ENCODE data around the gene CBX2. TPM values are rescaled to one million over a fixed set of nuclear protein-coding genes. Genes with fewer than 3 reads are reported as not detected.
A peak's percentile ranks its signal among the peaks of the same experiment; 100 is the strongest.

Gene CBX2
- total RNA-seq, 1 experiment from 2014 or later = 18.0 TPM

DNA sequence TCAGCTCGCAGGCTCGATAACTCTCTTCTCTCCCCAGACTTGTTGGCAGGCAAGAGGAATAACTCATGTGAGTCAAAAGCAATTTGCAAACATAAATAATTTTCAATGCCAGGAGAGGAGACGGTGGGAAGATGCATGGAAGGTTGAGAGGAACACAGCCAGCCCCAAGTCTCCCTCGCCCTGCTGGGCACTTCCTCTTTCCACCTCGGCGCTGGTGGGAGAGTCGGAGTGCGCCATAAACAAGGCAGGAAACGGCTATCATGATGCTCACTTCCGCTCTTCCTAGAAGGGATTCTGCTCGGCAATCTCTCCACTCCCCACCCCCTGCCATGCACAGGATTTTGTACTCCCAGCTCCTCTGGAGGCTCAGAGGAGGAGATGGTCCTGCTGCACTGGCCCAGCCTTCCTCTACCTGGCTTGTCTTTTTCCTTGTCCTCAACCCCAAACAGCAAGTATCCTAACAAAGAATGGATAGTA, 48.3 kb downstream of the CBX2 start:
- in situ Hi-C loops (cut with HindIII; ENCODE audit: low pct_unique_long_range_greater_than_20kb, low sequenced_read_pairs) = no loop called here
- DNase-seq (ENCODE audit: low read depth, low spot score) = no peak

DNA sequence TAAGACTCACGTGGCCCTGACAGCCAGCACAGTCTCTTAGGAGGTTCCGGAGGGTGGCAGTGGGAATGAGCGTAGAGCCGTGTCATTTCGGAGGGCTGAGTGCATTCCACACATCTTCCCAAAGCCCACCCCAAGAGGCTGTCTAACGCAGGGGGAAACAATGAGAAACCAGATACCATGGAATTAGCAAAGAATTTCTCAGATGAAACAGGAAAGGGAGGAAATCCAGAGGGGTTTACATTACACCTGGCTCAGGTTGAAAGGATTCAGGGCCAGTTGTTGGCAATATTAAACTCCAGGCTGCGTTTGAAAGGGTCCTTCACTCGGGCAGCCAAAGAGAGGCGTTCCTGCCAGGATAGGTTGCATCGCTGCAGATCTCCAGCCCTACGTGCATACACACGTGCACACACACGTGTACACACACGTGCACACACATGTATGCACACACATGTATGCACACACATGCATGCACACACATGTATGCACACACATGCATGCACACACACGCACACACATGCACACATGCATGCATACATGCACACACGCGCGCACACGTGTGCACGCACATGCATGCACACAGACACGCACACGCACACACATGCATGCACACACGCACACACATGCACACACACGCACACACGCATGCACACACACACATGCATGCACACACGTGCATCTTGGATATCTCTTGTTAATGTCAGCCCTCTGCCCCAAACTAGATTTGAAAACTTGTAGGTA, 49.1 kb downstream of the CBX2 start:
- in situ Hi-C loops (cut with HindIII; ENCODE audit: low pct_unique_long_range_greater_than_20kb, low sequenced_read_pairs) = no loop called here
- DNase-seq (ENCODE audit: low read depth, low spot score) = no peak

DNA sequence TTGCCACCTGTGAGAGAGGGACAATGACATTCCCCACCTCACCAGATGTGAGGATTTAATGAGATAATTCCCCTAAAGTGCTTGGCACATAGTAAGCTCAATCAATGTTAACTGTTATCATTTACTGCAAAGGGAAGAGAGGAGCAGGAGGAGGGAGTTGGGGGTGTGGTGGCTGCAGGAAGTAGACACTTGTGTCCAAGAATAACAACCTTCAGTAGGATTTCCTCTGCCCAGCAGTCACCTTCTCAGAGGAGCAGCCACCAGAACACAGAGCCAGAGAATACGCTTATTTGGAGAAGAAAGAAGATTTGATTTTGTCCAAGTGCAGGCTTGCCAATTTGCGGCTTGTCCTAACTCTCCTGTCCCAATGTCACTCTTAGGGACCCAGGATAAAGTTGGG, 51.1 kb downstream of the CBX2 start:
- in situ Hi-C loops (cut with HindIII; ENCODE audit: low pct_unique_long_range_greater_than_20kb, low sequenced_read_pairs) = no loop called here
- no peak for DNase-seq (ENCODE audit: low read depth, low spot score)

DNA sequence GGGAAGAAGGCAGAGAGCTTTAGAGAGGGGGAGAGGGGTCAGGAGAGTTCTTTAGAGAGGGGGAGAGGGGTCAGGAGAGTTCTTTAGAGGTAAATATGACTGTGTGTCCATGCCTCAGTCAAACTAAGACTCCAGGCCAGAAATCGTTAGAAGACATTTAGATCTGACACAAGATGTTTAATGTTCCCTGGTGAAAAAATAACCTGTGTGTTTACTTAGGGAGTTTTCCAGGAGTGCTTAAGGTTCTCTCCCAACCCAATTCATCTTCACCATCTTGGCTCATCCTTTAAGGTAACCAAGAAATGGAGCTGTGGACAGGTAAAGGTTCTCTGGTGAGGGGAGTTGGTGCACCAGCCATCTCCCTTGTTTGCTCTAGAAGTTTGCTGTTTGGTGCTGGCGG, 51.5 kb downstream of the CBX2 start:
- in situ Hi-C loops (cut with HindIII; ENCODE audit: low pct_unique_long_range_greater_than_20kb, low sequenced_read_pairs) = no loop called here
- no peak for DNase-seq (ENCODE audit: low read depth, low spot score)

DNA sequence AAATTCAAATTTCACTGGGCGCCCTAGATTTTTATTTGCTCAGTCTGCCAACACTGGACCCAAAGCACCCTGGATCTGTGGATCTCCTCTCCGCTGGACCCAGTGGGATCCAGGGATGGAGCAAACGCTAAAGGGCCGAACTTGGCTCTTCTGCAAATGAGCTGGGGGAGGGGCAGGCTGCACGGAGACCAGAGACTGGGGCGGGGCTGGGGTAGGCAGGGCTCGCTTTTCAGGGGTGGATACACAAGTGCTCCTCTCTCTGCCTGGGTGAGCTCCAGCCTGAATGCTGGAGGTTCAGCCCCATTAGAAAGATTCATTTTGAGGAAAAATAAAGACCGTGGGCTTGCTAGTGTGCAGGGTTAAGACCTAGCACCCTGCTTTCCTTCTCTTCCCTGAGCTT, 52.4 kb downstream of the CBX2 start:
- in situ Hi-C loops (cut with HindIII; ENCODE audit: low pct_unique_long_range_greater_than_20kb, low sequenced_read_pairs) = no loop called here
- DNase-seq (ENCODE audit: low read depth, low spot score) = no peak

DNA sequence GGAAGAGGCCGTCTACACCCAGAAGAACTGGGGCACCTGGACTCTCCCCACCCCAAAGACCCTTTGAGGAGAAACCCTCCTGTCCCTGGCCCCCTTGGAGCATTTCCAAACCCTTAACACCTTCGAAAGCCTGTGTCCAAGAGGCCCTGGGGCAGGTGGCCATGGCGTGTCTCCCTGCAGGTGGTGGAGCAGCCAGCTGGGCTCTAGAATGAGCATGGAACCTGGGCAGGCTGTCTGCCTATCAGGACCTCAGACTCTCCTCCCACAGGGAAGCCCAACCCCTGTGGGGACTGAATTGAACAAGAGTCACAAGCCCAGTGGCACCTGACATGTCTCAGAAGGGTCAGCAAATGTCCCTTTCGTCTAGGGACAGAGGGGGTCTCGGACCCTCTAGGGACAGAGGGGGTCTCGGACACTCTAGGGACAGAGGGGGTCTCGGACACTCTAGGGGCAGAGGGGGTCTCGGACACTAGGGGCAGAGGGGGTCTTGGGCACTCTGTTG, 52.9 kb downstream of the CBX2 start:
- in situ Hi-C loops (cut with HindIII; ENCODE audit: low pct_unique_long_range_greater_than_20kb, low sequenced_read_pairs) = no loop called here
- no peak for DNase-seq (ENCODE audit: low read depth, low spot score)

DNA sequence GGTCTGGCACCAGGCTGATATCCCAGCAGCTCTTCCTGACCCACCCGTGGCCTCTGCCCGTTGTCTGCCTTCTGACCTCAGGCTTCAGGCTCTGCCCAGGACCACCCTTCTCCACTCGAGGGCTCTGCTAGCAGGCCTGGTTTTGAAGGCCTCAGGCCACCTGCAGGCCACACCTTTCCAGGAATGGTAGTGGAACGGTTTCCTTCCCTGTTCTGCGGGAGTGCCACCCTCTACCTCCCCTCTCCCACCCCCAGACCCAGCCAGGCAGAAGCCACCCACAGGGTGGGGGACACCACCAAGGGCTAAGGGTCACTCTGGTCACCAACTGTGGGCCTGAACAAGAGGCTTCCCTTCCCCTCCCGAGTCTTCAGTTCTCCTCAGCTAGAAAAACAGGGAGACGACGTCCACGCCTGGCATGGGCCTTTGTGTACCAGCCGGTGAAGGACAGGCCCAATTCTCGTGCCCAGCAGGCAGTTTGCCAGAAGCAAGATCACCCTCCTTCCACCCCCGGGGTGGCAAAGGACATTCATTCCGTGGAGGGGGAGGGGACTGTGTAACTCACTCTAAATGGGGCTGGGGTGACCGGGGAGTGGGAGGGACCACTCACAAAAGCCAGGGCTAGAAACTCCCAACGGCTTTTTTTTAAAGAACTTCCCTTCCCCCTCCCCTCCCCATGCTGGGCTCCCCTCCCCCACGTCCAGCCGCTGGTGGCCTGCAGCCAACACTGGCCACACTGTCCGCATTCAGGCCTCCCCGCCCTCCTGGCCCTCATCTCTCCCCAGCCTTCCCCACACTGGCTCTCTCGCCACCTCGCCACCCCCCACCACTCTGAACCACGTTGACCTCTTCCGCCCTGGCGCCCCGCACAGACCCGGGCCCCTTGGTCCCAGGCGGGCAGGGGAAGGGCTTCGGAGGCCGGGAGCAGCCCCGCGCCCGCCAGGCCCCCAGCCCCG, 53.6 kb downstream of the CBX2 start:
- peak; percentile 58 for DNase-seq (ENCODE audit: low read depth, low spot score)
- in situ Hi-C loops (cut with HindIII; ENCODE audit: low pct_unique_long_range_greater_than_20kb, low sequenced_read_pairs) = no loop called here

DNA sequence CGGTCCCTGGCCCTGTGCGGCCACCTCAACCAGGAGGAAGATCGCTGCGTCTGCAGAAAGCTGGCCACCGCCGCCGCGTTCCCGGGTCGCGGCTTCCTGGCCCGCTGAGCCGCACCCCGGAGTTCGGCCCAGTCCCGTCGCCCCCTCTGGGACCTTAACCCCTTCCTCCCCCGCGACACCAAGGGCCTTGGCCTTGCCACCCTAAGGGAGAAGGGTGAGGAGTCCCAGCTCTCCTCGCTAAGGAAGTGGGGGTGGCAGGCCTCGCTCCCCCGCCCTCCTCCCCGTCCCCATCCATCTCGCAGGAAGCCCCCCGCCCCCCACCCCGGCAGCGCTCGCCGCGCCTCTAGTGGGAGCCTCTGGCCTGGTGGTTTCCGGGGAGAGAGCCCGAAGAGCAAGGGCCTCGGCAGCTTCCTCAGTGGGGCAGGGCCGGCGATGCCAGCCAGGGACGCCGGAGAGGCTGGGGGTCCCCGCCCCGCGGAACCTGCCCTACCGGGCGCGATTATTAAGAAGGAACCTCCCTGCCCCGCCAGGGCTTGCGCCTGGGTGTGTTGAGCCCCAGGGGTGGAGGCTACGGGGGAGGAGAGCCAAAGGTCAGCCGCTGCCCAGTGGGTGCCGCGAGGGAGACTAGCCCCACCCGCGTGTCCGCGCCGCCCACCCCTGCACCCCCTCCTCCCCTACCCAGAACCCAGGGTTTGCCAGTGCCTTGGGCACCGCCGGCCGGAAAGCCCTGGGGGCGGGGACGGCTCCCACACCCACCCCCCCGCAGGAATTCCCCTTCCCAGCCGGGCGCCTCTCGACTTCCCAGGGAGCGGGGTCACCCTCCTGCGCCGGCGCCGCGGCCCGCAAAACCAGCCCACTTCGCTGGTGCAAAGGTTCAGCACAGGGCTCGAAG, 54.5 kb downstream of the CBX2 start:
- no peak for DNase-seq (ENCODE audit: low read depth, low spot score)
- in situ Hi-C loops (cut with HindIII; ENCODE audit: low pct_unique_long_range_greater_than_20kb, low sequenced_read_pairs) = no loop called here

DNA sequence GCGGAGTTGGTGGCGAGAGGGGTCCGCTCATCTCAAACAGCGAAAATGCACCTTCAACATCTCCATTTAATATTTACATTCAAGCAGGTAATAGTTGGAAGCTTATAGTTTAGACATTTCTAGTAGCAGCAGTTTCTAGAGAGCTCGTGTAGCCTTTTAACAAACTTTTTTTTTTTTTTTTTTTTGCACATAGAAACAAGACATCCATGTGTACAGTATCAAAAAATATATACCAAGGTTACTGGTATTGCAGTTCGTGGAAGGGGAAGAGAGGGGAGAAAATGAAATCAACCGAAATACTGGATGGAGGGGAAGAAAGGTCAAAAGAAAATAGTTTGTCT, 55.1 kb downstream of the CBX2 start:
- in situ Hi-C loops (cut with HindIII; ENCODE audit: low pct_unique_long_range_greater_than_20kb, low sequenced_read_pairs) = no loop called here

DNA sequence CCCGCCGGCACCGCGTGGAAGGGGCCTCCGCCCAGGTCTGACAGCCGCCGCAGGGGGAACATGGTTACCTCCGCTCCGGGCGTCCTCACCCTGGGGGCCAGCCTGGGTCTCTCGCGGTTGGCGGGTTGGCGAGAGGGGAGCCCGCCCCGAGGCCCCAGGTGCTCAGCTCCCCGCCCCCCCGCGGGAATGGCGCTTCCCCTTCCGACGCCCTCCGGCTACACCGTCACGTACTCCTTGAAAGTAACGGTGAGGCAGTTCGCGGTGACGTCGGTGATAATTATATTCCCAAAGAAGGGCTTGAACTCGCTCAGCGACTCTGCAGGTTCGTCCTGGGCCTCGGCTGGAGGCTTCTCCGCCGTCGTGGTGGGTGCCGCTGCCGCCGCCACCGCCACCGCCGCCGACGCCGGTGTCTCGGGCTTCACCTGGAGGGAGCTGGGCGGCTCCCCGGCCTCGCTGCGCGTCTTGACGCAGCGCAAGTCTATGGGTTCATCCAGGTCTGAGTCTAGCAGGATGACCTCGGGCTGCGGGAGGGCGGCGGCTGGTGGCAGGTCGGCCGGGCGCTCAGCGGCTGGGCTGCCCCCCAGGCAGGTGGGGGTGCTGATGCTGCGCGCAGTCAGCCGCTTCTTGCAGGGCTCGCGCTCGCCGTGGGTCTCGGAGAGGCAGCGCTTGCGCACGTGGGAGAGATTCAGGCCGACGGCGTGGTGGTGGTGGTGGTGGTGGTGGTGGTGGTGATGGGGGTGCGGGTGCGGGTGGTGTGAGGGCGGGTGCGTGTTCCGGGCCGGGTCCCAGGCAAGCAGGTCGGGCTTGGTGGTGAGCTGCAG, 56.0 kb downstream of the CBX2 start:
- in situ Hi-C loops (cut with HindIII; ENCODE audit: low pct_unique_long_range_greater_than_20kb, low sequenced_read_pairs) = no loop called here

More for the DNA sequence above, 55.1 kb downstream of the CBX2 start:
- no peak for DNase-seq (ENCODE audit: low read depth, low spot score)

DNA sequence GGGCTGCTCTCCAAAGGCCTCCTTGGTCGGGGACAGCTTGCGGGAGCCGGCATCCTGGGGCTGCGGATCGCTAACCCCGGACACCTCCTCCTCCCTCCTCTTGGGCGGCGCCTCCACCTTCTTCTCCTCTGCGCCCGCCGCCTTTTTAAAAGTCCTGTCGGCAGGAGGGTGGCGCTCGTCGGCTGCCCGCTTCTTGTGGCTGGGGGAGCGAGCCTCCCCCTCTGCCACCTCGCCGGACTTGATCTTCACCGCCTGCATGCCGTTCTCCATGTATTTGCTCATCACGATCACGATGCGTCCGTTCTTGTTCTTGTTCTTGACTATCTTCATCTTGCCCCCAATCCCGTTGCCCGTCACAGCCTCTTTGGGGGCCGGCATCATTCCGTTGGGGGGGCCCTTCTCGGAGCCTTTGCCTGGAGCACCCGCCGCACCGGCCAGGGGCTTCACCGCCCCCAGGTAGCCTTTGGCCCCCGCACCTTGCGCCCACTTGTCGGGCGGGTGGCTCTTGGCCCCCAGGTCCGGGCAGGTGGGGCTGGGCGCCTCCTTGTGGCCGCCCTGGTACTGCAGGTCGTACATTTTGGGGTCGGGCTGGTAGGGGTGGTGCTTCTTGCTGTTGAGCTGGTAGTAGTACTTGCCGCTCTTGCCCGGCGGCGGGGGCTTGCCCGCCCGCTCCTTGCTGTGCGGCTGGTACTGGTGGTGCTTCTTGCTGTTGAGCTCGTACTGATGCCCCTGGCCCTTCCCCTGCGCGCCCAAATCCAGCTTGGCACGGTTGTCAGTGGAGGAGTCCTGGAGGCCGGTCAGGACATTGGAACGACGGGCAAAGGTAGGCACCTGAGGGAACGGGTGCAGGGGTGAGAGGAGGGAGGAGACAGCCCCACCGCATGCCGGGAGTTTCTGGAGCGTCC, 56.9 kb downstream of the CBX2 start:
- in situ Hi-C loops (cut with HindIII; ENCODE audit: low pct_unique_long_range_greater_than_20kb, low sequenced_read_pairs) = no loop called here
- peak; percentile 56 for DNase-seq (ENCODE audit: low read depth, low spot score)

More for the DNA sequence above, 56.0 kb downstream of the CBX2 start:
- no peak for DNase-seq (ENCODE audit: low read depth, low spot score)

DNA sequence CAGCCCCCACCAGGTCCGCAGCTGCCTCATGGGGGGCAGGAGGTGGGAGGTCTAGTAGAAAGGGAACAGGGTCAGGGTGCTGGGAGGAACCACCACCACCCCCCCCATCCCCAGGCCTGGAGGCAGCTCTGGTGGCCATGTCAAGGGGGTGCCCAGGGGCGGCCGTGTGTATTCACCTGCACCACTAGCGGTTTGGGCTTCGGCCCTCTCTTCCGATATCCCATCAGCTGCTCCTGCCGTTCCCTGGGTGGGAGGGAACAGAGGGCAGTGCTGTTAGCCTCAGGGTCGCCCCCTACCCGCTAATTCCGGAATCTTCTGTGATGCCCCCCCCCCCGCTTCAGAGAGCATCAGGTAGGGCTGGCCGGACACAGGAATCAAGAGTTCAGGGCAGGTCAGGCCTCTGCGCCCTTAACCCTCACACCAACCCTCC, 57.5 kb downstream of the CBX2 start:
- no peak for DNase-seq (ENCODE audit: low read depth, low spot score)
- in situ Hi-C loops (cut with HindIII; ENCODE audit: low pct_unique_long_range_greater_than_20kb, low sequenced_read_pairs) = no loop called here

DNA sequence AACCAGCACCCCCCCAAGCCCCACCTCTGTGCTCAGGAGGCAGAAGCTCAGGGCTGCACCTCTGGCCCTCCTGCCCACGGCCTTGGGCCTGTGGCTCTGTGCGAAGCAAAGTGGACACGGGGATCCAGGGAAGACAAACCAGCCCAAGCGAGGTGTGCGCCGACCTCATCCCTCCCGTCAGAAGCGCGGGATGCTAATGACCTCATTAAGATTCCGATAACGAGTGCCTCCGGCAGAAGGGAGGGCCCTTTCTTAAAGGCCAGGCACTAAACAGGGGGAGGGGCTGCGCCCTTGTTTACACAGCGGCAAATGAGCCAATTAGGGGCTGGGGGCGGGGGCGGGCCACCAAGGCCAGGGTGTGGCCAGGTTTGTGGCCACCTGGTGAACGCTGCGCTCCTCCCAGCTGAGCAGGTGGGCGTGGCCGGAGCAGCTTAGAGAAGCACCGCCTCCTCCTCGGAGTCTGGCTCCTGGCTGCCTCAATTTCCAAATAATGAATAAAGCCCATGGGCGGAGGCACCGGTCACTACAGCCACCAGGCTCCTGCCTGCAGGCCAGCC, 58.1 kb downstream of the CBX2 start:
- DNase-seq (ENCODE audit: low read depth, low spot score) = no peak
- in situ Hi-C loops (cut with HindIII; ENCODE audit: low pct_unique_long_range_greater_than_20kb, low sequenced_read_pairs) = no loop called here

DNA sequence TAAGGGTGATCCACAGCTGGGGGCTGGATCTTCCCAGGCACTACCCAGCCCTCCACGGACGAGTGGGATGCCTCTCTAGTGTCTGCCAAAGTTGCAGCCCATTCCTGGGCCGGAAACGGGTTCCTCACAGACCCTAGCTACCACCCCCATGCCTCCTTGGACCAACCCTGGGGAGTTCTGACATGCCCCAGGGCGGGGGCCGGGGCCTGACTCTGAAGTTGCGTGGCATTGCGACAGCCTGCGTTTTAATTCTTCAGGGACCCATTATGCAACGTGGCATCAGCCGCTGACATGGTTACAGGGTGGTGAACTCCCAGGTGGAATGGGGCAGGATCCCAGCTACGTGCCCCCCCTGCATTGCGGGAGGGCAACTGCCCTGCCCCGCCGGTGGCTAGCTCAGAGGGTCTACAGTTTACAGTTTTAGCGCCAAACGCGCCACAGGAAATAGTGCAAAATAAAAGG, 58.6 kb downstream of the CBX2 start:
- in situ Hi-C loops (cut with HindIII; ENCODE audit: low pct_unique_long_range_greater_than_20kb, low sequenced_read_pairs) = no loop called here
- no peak for DNase-seq (ENCODE audit: low read depth, low spot score)

DNA sequence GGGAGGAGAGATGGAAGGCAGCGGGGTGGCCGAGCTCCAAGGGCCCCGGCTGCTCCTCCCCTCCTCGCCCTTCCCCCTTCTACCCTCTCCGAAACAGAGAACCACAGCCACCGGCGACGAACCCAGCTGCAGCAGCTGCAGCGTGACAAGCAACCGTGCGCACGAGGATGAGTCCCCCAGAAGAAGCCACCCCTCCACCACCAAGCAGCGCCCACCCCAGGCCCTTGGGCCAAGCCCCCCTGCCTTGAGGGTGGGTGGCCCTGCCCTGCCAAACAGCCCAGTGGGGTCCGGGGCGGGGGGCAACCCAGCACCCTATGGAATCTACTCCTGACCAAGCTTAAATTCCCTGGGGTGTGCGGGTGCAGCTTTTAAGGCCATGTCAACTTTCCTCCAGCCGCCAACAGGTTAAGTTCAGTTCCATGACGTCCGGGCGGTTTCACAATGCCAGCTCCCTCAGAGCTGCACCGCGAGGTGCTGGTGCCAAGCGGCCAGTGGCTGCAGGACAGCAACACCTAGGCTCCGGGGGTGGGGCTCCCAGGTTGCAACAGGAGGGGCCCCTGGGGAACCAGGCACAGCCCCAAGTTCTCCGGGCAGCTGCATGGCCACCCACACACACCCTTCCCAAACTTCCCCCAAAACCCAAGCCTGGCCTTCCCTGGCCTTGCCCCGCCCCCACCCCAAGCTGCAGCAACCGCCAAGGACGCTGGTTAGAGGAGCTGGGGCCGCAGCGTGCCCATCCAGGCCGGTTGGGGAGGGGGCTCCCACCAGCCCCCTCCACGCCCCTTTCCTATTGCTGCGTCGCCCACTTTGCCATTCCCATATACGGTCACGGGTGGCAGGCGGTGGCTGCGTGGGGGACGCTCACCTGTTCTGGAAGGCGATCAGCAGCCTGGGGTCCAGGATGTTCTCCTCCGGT, 59.3 kb downstream of the CBX2 start:
- peak; percentile 84 for DNase-seq (ENCODE audit: low read depth, low spot score)
- in situ Hi-C loops (cut with HindIII; ENCODE audit: low pct_unique_long_range_greater_than_20kb, low sequenced_read_pairs) = no loop called here
